ENCODE results near the gene PITPNM3.

GRCh38 chr17:6555331-6556120 is 829 bp downstream of the PITPNM3 start:
- no peak for TF ChIP-seq POLR2A (IDR thresholded peaks at IDR 0.05)
- TF ChIP-seq, protein P1, sequence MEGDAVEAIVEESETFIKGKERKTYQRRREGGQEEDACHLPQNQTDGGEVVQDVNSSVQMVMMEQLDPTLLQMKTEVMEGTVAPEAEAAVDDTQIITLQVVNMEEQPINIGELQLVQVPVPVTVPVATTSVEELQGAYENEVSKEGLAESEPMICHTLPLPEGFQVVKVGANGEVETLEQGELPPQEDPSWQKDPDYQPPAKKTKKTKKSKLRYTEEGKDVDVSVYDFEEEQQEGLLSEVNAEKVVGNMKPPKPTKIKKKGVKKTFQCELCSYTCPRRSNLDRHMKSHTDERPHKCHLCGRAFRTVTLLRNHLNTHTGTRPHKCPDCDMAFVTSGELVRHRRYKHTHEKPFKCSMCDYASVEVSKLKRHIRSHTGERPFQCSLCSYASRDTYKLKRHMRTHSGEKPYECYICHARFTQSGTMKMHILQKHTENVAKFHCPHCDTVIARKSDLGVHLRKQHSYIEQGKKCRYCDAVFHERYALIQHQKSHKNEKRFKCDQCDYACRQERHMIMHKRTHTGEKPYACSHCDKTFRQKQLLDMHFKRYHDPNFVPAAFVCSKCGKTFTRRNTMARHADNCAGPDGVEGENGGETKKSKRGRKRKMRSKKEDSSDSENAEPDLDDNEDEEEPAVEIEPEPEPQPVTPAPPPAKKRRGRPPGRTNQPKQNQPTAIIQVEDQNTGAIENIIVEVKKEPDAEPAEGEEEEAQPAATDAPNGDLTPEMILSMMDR (IDR thresholded peaks at IDR 0.05) = no peak

Data from heart left ventricle (tissue), 13 donors.